SK-N-MC (cell line): ENCODE data around the gene RIPPLY3.

ENCODE experiments used
- EZH2 ChIP-seq: fragments of 200-600 bp; sonication (generic); IDR thresholded peaks from one replicate; pipeline ENCODE4 v1.6.1; 2017; ENCODE audit warnings: antibody characterized with exemption
- FOXP2 ChIP-seq: optimal IDR thresholded peaks from 2 replicates; pipeline ENCODE3; 2011; ENCODE audit warnings: mild to moderate bottlenecking, moderate library complexity; ENCODE audit not compliant: insufficient read depth; ENCODE audit errors: extremely low read length, control extremely low read depth
- POLR2AphosphoS5 ChIP-seq: IDR thresholded peaks from 2 replicates; pipeline ENCODE4 v1.6.1; 2012; ENCODE audit warnings: mild to moderate bottlenecking, low read depth, low read length, borderline replicate concordance

DNA sequence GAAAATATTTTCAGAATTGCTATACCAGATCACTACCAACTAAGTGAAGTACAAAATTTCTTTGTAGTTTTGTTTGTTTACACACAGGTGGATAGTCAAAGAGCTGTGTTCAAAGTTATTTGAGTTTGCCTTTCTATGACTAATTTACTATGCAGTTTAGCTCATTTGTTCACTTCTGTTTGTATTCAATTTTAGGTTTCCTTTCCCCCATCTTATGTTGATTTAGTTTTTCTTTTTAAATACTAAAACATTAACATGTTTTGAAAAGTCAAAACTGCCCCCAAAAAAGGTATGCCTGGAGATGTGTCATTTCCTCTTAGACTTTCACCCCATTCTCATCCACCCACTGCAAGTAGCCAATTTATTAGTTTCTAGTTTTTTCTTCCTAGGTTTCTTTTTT lies 18.7 kb upstream of the RIPPLY3 start:
- TF ChIP-seq EZH2 (no peak), POLR2AphosphoS5 (no peak), FOXP2 (no peak)
